Testis (tissue), 3 donors: ENCODE measurements around the gene RAD21L1. TPM values are rescaled to one million over a fixed set of nuclear protein-coding genes. Genes with fewer than 3 reads are reported as not detected.

Experiments used
- DNase-seq: peaks from one replicate; pipeline ENCODE4 v3.0.0-alpha.2; 2019
- H3K27ac ChIP-seq, 2 donors: fragments of 200-600 bp; sonication (generic); one replicate each; pipeline ENCODE4 v1.5.1; 2019
- H3K27me3 ChIP-seq: fragments of 200-600 bp; sonication (generic); one replicate; pipeline ENCODE4 v1.5.1; 2019
- H3K36me3 ChIP-seq: fragments of 200-600 bp; sonication (generic); one replicate; pipeline ENCODE4 v1.5.1; 2017; ENCODE audit warnings: low read depth; ENCODE audit errors: missing control alignments
- H3K4me1 ChIP-seq: fragments of 200-600 bp; sonication (generic); one replicate; pipeline ENCODE4 v1.5.1; 2019
- H3K4me3 ChIP-seq, 2 donors: fragments of 200-600 bp; sonication (generic); one replicate each; pipeline ENCODE4 v1.5.1; 2017 to 2019
- H3K9me3 ChIP-seq: fragments of 200-600 bp; sonication (generic); one replicate; pipeline ENCODE4 v1.5.1; 2017
- CTCF ChIP-seq, 3 experiments: fragments of 450-650 bp in 2 of 3; fragments of 200-600 bp in 1 of 3; sonication (generic) in 1 of 3; IDR thresholded peaks; one replicate each; pipeline ENCODE4 v1.5.1; 2016 to 2019; ENCODE audit warnings: antibody characterized with exemption in 3 of 3, mild to moderate bottlenecking in 2 of 3, moderate library complexity in 1 of 3
- POLR2A ChIP-seq: fragments of 450-650 bp; IDR thresholded peaks from one replicate; pipeline ENCODE4 v1.6.1; 2017; ENCODE audit warnings: antibody characterized with exemption, mild to moderate bottlenecking, moderate library complexity
- WGBS, 2 donors: methylation state at CpG; one replicate each; pipeline ENCODE4 v1.1.5; 2018; 5-methylcytosine and 5-hydroxymethylcytosine counted together
- intact Hi-C: fragments of 100-400 bp; cut with DNase I; formaldehyde crosslinking; loops from one replicate; pipeline ENCODE4 v1.15.1; 2023; ENCODE audit warnings: low total_unique reads
- polyA plus RNA-seq: library from polyadenylated mRNA; stranded (reverse); fragments of 350-450 nt; fragmentation: Illumina TruSeq; extraction: RNeasy Lipid Tissue Mini Kit (QIAGEN cat#74804); gene quantifications from one replicate; pipeline ENCODE4 v1.2.3, GENCODE V29; 2014; ENCODE audit warnings: low read depth, low replicate concordance; ENCODE audit not compliant: insufficient read depth
- total RNA-seq, 2 donors: library from RNA; depleted of rRNA; stranded (reverse); fragments of >200 nt; gene quantifications; one replicate each; pipeline ENCODE4 v1.2.3, GENCODE V29; 2016

The RAD21L1 gene
- total and polyA plus RNA-seq, 3 donors from 2014 or later: 7.5 to 13.7 (median 12.1) TPM

DNA sequence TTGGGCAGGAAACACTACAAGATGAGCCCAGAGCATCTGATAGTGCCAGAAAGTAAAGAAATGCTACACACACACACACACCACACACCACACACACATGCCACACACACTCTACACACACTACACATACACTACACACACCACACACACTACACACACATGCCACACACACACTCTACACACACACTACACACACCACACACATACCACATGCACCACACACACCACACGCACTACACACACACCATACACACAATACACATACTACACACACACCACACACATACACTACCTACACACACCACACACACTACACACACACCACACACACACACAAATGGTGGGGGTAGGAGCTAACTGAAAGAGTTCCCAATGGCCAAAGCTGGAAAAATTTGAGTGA lies 37.5 kb upstream of the RAD21L1 start:
- intact Hi-C loops: no loop called here
- H3K27ac ChIP-seq: no peak overlapping the region
- WGBS, 2 donors: 77 to 100% methylated on average over 1 of the region's 1 CpG
- H3K4me3 ChIP-seq: no peak overlapping the region
- H3K4me1 ChIP-seq: no peaks in the 10 kb centered on the region
- H3K27me3 ChIP-seq: no peaks in the 10 kb centered on the region
- TF ChIP-seq CTCF (IDR thresholded peaks at IDR 0.05): no peak
- TF ChIP-seq POLR2A: no peak
- H3K36me3 ChIP-seq: no peaks in the 10 kb centered on the region
- no peaks in the 10 kb centered on the region for H3K9me3 ChIP-seq
- no peak for DNase-seq

GRCh38 chr20:1189827-1190226 lies 36.0 kb upstream of the RAD21L1 start:
- intact Hi-C loops: no loop called here
- WGBS, 2 donors: 71 to 79% methylated on average over 1 of the region's 1 CpG

GRCh38 chr20:1190847-1191246 lies 35.0 kb upstream of the RAD21L1 start:
- no peaks in the 10 kb centered on the region for H3K27me3 ChIP-seq
- no peak overlapping the region for H3K4me3 ChIP-seq
- DNase-seq: no peak
- H3K9me3 ChIP-seq: no peaks in the 10 kb centered on the region
- WGBS, 2 donors: 77 to 93% methylated on average over 3 of the region's 3 CpGs
- intact Hi-C loops: no loop called here
- no peaks in the 10 kb centered on the region for H3K4me1 ChIP-seq
- no peaks in the 10 kb centered on the region for H3K36me3 ChIP-seq
- no peak overlapping the region for H3K27ac ChIP-seq
- no peak for TF ChIP-seq POLR2A
- no peak for TF ChIP-seq CTCF (IDR thresholded peaks at IDR 0.05)

More at GRCh38 chr20:1189827-1190226, 36.0 kb upstream of the RAD21L1 start:
- H3K9me3 ChIP-seq: no peaks in the 10 kb centered on the region
- no peak for TF ChIP-seq POLR2A
- no peak for TF ChIP-seq CTCF (IDR thresholded peaks at IDR 0.05)
- no peaks in the 10 kb centered on the region for H3K36me3 ChIP-seq
- H3K27me3 ChIP-seq: no peaks in the 10 kb centered on the region
- H3K4me3 ChIP-seq: no peak overlapping the region
- no peak overlapping the region for H3K27ac ChIP-seq
- H3K4me1 ChIP-seq: no peaks in the 10 kb centered on the region
- no peak for DNase-seq

DNA sequence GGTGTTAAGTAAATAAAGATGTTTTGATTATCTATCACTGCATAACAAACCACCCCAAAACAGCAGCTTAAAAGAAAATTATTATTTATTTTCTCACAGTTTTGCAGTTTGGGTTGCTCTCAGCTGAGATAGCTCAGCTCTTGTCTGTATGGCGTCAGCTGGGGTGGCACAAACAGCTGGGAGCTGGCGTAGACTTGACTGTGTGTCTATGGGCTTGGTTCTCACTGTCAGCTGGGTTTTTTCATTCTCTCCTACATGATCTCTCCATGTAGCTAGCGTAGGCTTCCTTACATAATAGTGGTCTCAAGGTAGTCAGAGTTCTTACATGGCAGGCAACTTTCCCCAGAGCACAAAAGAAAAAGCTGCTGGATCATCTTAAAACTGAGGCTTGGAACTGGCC lies 34.5 kb upstream of the RAD21L1 start:
- Histone ChIP-seq H3K27ac (no peak overlapping the region), H3K4me1 (no peaks in the 10 kb centered on the region), H3K36me3 (no peaks in the 10 kb centered on the region), H3K27me3 (no peaks in the 10 kb centered on the region), H3K4me3 (no peak overlapping the region), H3K9me3 (no peaks in the 10 kb centered on the region)
- TF ChIP-seq CTCF (IDR thresholded peaks at IDR 0.05) (no peak), POLR2A (no peak)
- WGBS, 2 donors: 78 to 91% methylated on average over 3 of the region's 3 CpGs
- intact Hi-C loops: no loop called here
- no peak for DNase-seq

GRCh38 chr20:1195226-1195625 lies 30.6 kb upstream of the RAD21L1 start:
- H3K4me1 ChIP-seq: no peaks in the 10 kb centered on the region
- no peak for DNase-seq
- no peak for TF ChIP-seq CTCF (IDR thresholded peaks at IDR 0.05)
- no peak for TF ChIP-seq POLR2A
- no peaks in the 10 kb centered on the region for H3K27me3 ChIP-seq
- intact Hi-C loops: no loop called here
- H3K4me3 ChIP-seq: no peak overlapping the region
- no peaks in the 10 kb centered on the region for H3K9me3 ChIP-seq
- H3K27ac ChIP-seq: no peak overlapping the region
- no peaks in the 10 kb centered on the region for H3K36me3 ChIP-seq
- 89 to 100% methylated on average over 1 of the region's 1 CpG for WGBS, 2 donors
